Measurements from ENCODE around the gene KCTD2. TPM values are rescaled to one million over a fixed set of nuclear protein-coding genes. Genes with fewer than 3 reads are reported as not detected.

The KCTD2 gene
- total and polyA plus RNA-seq, 9 of the 15 experiments (the other 6 are each of a cell fraction or from before 2014, with no cell fraction given), result 1.7 to 32.9 (median 15.8) TPM

DNA sequence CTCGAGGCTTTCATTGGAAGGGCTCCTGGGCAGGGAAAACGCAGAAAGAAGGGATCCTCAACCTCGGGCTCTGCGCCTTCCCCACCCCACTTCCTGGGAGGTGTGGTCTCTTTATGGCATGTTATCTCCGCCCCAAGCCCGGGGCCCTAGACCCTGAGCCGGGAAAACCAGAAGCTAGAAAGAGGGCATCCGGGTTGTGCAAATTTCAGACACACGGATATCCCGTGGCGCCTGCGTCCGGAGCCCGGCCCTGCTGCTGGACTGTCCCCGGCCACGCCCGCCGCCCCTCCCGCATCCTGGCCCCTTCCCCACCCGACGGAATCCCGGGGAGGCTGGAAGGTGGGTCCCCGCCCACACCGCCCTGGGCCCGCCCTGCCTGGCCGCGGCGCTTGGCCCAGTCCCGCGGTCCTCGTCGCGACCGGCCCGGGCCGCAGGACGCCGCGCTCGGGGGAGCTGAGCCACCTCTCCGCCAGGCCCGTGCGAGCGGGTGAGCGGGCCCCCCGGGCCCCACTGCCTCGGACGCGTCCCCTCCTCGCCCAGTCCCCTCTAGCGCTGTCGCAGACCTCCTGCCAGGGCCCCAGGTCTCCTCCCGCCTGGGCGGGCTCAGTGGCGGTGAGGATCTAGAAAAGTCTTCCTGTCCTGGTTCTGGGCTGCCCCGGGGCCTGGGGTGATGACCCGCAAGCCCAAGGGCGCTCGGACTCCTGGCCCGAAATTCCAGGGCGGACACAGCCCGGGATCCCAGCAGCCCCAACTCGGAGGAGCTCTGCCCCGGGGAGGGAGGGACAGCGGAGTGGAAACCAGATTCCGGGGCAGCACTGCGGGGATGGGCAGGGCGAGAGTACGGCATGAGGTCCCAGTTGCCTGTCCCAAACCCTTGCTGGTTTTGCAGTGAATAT lies 40.8 kb downstream of the KCTD2 start, which contains the start of gene SLC16A5 (continued):
- TF ChIP-seq, protein P1, sequence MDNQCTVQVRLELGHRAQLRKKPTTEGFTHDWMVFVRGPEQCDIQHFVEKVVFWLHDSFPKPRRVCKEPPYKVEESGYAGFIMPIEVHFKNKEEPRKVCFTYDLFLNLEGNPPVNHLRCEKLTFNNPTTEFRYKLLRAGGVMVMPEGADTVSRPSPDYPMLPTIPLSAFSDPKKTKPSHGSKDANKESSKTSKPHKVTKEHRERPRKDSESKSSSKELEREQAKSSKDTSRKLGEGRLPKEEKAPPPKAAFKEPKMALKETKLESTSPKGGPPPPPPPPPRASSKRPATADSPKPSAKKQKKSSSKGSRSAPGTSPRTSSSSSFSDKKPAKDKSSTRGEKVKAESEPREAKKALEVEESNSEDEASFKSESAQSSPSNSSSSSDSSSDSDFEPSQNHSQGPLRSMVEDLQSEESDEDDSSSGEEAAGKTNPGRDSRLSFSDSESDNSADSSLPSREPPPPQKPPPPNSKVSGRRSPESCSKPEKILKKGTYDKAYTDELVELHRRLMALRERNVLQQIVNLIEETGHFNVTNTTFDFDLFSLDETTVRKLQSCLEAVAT (IDR thresholded peaks at IDR 0.05), result no peak
- TF ChIP-seq ETV1 (tag; conservative IDR thresholded peaks at IDR 0.05; ENCODE audit: low read depth) (peak; percentile 64), POLR3G (IDR thresholded peaks at IDR 0.05; ENCODE audit: extremely low read depth, insufficient read length, insufficient replicate concordance) (no peak), CTBP1 (IDR thresholded peaks at IDR 0.05; ENCODE audit: borderline replicate concordance) (peak; percentile 35; the same call in 1 of the 2 replicates), PRMT5 (CRISPR knock-in tag; IDR thresholded peaks at IDR 0.05) (no peak), NR2F6 (CRISPR knock-in tag; IDR thresholded peaks at IDR 0.05) (no peak), RAD21 (CRISPR knock-in tag; conservative IDR thresholded peaks at IDR 0.05 in 1 of 2, IDR thresholded peaks at IDR 0.05 in 1 of 2) (peak in 1 of 2 experiments; percentile 1; a peak in 1 of 4 replicates), SREBF1 (IDR thresholded peaks at IDR 0.05; ENCODE audit: borderline replicate concordance, low read depth, low read length) (no peak), STAG1 (CRISPR knock-in tag; IDR thresholded peaks at IDR 0.05; ENCODE audit: borderline replicate concordance) (no peak), CREM (IDR thresholded peaks at IDR 0.05; ENCODE audit: low read depth) (0 out of 2 replicates have a peak, but pooled peaks have one; percentile 15), GATAD2A (IDR thresholded peaks at IDR 0.05) (no peak)
- TF ChIP-seq, protein P2, sequence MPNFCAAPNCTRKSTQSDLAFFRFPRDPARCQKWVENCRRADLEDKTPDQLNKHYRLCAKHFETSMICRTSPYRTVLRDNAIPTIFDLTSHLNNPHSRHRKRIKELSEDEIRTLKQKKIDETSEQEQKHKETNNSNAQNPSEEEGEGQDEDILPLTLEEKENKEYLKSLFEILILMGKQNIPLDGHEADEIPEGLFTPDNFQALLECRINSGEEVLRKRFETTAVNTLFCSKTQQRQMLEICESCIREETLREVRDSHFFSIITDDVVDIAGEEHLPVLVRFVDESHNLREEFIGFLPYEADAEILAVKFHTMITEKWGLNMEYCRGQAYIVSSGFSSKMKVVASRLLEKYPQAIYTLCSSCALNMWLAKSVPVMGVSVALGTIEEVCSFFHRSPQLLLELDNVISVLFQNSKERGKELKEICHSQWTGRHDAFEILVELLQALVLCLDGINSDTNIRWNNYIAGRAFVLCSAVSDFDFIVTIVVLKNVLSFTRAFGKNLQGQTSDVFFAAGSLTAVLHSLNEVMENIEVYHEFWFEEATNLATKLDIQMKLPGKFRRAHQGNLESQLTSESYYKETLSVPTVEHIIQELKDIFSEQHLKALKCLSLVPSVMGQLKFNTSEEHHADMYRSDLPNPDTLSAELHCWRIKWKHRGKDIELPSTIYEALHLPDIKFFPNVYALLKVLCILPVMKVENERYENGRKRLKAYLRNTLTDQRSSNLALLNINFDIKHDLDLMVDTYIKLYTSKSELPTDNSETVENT (CRISPR knock-in tag; IDR thresholded peaks at IDR 0.05), result no peak
- TF ChIP-seq, protein P3, sequence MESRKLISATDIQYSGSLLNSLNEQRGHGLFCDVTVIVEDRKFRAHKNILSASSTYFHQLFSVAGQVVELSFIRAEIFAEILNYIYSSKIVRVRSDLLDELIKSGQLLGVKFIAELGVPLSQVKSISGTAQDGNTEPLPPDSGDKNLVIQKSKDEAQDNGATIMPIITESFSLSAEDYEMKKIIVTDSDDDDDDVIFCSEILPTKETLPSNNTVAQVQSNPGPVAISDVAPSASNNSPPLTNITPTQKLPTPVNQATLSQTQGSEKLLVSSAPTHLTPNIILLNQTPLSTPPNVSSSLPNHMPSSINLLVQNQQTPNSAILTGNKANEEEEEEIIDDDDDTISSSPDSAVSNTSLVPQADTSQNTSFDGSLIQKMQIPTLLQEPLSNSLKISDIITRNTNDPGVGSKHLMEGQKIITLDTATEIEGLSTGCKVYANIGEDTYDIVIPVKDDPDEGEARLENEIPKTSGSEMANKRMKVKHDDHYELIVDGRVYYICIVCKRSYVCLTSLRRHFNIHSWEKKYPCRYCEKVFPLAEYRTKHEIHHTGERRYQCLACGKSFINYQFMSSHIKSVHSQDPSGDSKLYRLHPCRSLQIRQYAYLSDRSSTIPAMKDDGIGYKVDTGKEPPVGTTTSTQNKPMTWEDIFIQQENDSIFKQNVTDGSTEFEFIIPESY (CRISPR knock-in tag; IDR thresholded peaks at IDR 0.05), result peak; percentile 94
- TF ChIP-seq, protein P4, sequence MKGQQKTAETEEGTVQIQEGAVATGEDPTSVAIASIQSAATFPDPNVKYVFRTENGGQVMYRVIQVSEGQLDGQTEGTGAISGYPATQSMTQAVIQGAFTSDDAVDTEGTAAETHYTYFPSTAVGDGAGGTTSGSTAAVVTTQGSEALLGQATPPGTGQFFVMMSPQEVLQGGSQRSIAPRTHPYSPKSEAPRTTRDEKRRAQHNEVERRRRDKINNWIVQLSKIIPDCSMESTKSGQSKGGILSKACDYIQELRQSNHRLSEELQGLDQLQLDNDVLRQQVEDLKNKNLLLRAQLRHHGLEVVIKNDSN (CRISPR knock-in tag; IDR thresholded peaks at IDR 0.05), result 0 out of 2 replicates have a peak, but pooled peaks have one; percentile 32
- TF ChIP-seq, protein P5, sequence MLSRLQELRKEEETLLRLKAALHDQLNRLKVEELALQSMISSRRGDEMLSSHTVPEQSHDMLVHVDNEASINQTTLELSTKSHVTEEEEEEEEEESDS (CRISPR knock-in tag; IDR thresholded peaks at IDR 0.05), result no peak
